ENCODE measurements around the gene FGFR3.

The FGFR3 gene

DNA sequence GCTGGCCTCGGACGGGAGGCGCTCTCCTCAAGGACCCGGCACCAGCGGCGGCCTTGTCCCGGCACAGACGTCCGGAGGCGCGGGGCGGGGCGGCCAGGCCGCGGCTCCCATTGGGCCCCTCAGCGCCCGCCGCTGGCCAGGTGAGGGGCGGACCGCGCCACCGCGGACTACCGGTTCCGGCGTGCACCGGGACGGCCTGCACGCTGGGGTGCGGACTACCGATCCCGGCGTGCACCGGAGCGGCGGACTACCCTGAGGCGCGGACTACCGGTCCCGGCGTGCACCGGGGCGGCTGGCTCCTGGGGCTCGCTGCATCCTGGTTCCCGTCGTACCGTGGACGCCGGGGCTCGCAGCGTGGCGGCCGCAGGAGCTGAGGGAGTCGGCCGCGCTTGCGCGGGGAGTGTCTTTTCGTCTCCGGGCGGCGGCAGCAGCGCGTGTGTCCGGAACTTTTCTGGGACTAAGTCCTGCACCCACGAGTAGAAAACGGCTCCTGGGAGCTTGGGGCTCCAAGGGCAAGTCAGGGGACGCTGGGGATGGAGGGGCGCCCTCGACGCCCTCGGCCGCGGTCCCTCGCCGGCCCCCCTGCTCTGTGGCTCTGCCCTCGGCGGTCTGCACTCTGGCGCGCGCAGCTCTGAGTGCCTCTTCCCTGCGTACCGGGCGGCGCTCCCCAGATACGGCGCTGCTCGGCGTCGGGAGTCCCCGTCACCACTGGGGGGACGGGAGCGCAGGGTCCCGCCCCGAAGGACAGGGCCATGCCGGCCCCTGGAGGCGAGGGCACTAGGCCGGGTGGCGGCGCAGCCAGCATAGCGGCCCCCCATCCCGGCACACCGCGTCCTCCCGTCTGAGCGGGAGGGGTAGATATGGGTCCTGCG lies 63.2 kb downstream of the FGFR3 start, which contains the start of gene LETM1:
TSS of gene LETM1 (minus strand) at position 86 of the 872 bp plus-strand sequence. CDS start 206 bp downstream, outside the sequence.
- DNase-seq (ENCODE audit: extremely low read depth, low read depth) = peak; percentile 69
- TF ChIP-seq, protein P1, sequence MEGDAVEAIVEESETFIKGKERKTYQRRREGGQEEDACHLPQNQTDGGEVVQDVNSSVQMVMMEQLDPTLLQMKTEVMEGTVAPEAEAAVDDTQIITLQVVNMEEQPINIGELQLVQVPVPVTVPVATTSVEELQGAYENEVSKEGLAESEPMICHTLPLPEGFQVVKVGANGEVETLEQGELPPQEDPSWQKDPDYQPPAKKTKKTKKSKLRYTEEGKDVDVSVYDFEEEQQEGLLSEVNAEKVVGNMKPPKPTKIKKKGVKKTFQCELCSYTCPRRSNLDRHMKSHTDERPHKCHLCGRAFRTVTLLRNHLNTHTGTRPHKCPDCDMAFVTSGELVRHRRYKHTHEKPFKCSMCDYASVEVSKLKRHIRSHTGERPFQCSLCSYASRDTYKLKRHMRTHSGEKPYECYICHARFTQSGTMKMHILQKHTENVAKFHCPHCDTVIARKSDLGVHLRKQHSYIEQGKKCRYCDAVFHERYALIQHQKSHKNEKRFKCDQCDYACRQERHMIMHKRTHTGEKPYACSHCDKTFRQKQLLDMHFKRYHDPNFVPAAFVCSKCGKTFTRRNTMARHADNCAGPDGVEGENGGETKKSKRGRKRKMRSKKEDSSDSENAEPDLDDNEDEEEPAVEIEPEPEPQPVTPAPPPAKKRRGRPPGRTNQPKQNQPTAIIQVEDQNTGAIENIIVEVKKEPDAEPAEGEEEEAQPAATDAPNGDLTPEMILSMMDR (IDR thresholded peaks at IDR 0.05; ENCODE audit: low read depth, low read length, missing control alignments) = no peak
- H3K4me3 ChIP-seq (replicated peaks; ENCODE audit: low read depth, low read length) = peak within 1 kb of the TSS; percentile 94

GRCh38 chr4:1856943-1857699 lies 64.0 kb downstream of the FGFR3 start:
- DNase-seq (ENCODE audit: extremely low read depth, low read depth) = no peak
- TF ChIP-seq, protein P1 (IDR thresholded peaks at IDR 0.05; ENCODE audit: low read depth, low read length, missing control alignments) = no peak
- H3K4me3 ChIP-seq (replicated peaks; ENCODE audit: low read depth, low read length) = peak overlapping the region; percentile 94

GRCh38 chr4:1857931-1858330 lies 64.8 kb downstream of the FGFR3 start:
- TF ChIP-seq, protein P1 (IDR thresholded peaks at IDR 0.05; ENCODE audit: low read depth, low read length, missing control alignments) = no peak
- no peak for DNase-seq (ENCODE audit: extremely low read depth, low read depth)
- no peak overlapping the region for H3K4me3 ChIP-seq (replicated peaks; ENCODE audit: low read depth, low read length)

Measured in HFF-Myc (cell line).